DOHH2 (cell line): Measurements from ENCODE around the gene SCD.

Experiments used
- CTCF ChIP-seq: fragments of 200-600 bp; sonication (generic); IDR thresholded peaks from one replicate; pipeline ENCODE4 v1.5.1; 2014; ENCODE audit warnings: antibody characterized with exemption, mild to moderate bottlenecking, low read depth, low read length; ENCODE audit not compliant: poor library complexity, severe bottlenecking
- EZH2phosphoT487 ChIP-seq: fragments of 200-600 bp; sonication (generic); IDR thresholded peaks from 2 replicates; pipeline ENCODE4 v1.6.1; 2017; ENCODE audit warnings: borderline replicate concordance, mild to moderate bottlenecking, antibody characterized with exemption, low read length, moderate library complexity, mixed read lengths

DNA sequence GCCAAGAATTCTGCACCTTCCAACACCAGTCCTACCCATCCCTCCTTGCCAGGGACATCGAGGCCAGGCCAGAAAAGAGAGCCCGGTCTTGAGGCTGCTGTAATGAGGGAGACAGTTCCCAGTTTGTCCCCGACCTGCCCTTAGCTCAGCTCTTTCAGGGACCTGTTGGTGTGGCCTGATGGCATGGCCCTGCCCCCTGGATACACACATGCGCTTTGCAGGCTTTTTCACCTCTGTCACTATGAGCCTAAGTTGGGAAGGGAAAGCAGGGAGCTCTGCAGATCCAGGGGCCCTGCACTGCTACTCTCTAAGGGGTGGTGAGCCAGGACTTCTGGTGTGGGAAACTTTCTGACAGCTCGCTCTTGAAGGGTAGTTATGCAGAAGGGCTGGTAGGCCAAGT is 2.1 kb downstream of the SCD start:
- TF ChIP-seq CTCF (no peak), EZH2phosphoT487 (no peak)
